Bronchial epithelial cell (primary cell): Measurements from ENCODE around the gene ZNF367. TPM values are rescaled to one million over a fixed set of nuclear protein-coding genes. Genes with fewer than 3 reads are reported as not detected.

Experiments used
- DNase-seq: peaks from one replicate; pipeline ENCODE4 v3.0.0-alpha.2; 2010; ENCODE audit warnings: low read depth
- FAIRE-seq: peaks from 2 replicates; lab custom pipeline; 2011; peaks lifted over from hg19 to GRCh38; lab: Jason Lieb, UNC
- H3K27me3 ChIP-seq: 2 replicates; pipeline ENCODE4 v1.5.1; 2011; ENCODE audit warnings: low read length; ENCODE audit not compliant: control insufficient read depth, insufficient read depth
- H3K36me3 ChIP-seq: 2 replicates; pipeline ENCODE4 v1.5.1; 2011; ENCODE audit warnings: low read length; ENCODE audit not compliant: control insufficient read depth, insufficient read depth
- H3K4me3 ChIP-seq: 2 replicates; pipeline ENCODE4 v1.5.1; 2011; ENCODE audit warnings: mild to moderate bottlenecking, low read depth, low read length, control low read depth
- total RNA-seq: library from RNA; depleted of rRNA; stranded (reverse); fragments of >200 nt; gene quantifications from 2 replicates; pipeline ENCODE4 v1.2.1, GENCODE V29; 2014
- TF ChIP-seq, protein P1 (sequence below): IDR thresholded peaks from 2 replicates; pipeline ENCODE4 v1.5.1; 2011; ENCODE audit warnings: mild to moderate bottlenecking, moderate library complexity, low read length, control low read depth, inconsistent platforms; ENCODE audit not compliant: insufficient read depth, severe bottlenecking

ZNF367 gene
- total RNA-seq, 1 donor from 2014 or later = 0.26 TPM

DNA sequence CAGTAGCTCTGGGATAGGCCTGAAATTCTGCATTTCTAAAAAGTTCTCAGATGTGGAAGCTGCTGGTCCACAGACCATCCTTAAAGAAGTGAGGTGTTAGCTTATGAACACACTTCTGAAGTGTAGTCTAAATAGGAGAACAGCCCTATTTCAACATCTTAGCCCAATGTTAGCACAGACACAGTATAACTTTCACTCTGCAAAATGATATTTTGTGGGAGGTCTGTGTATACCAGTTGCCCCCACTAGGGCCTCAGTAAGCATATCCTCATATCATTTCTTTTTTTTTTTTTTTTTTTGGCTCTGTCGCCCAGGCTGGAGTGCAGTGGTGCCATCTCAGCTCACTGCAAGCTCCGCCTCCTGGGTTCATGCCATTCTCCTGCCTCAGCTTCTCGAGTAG, 24.3 kb upstream of the ZNF367 start:
- H3K36me3 ChIP-seq = no peaks in the 10 kb centered on the region
- TF ChIP-seq, protein P1, sequence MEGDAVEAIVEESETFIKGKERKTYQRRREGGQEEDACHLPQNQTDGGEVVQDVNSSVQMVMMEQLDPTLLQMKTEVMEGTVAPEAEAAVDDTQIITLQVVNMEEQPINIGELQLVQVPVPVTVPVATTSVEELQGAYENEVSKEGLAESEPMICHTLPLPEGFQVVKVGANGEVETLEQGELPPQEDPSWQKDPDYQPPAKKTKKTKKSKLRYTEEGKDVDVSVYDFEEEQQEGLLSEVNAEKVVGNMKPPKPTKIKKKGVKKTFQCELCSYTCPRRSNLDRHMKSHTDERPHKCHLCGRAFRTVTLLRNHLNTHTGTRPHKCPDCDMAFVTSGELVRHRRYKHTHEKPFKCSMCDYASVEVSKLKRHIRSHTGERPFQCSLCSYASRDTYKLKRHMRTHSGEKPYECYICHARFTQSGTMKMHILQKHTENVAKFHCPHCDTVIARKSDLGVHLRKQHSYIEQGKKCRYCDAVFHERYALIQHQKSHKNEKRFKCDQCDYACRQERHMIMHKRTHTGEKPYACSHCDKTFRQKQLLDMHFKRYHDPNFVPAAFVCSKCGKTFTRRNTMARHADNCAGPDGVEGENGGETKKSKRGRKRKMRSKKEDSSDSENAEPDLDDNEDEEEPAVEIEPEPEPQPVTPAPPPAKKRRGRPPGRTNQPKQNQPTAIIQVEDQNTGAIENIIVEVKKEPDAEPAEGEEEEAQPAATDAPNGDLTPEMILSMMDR = no peak
- H3K27me3 ChIP-seq = no peaks in the 10 kb centered on the region
- DNase-seq = no peak
- H3K4me3 ChIP-seq = no peak overlapping the region
- no peak for FAIRE-seq

DNA sequence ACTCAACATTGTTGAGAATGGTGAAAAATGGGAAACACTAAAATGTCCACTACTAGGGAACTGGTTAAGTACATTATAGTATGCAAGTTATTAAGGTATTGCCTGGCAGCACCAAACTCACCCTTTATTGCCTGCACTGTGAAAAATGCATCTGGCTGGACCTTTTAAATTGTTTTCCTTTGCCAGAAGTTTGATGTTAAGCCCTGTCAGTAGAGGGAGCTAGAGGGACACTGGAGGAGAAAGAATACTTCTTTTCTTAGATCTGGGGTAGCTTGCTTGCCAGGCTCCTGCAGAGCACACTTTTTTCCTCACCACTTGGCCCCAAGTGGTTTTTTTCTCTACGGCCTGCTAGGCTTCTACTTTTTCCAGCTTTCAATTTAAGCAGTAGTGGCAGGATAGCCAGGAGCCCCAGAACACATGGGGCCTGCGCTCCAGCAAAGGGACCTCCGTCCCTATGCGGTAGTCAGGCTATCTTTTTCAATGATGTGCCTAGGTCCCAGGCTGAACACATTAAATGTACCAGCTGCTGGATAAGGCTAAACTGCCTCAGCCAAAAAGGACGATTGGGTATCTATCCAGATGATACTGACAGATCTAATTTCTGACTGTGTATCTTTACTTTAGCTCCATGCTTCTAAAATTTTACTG, 23.8 kb upstream of the ZNF367 start:
- DNase-seq = peak; percentile 17
- TF ChIP-seq, protein P1 = peak; percentile 36
- no peaks in the 10 kb centered on the region for H3K27me3 ChIP-seq
- H3K36me3 ChIP-seq = no peaks in the 10 kb centered on the region
- no peak for FAIRE-seq
- H3K4me3 ChIP-seq = no peak overlapping the region

DNA sequence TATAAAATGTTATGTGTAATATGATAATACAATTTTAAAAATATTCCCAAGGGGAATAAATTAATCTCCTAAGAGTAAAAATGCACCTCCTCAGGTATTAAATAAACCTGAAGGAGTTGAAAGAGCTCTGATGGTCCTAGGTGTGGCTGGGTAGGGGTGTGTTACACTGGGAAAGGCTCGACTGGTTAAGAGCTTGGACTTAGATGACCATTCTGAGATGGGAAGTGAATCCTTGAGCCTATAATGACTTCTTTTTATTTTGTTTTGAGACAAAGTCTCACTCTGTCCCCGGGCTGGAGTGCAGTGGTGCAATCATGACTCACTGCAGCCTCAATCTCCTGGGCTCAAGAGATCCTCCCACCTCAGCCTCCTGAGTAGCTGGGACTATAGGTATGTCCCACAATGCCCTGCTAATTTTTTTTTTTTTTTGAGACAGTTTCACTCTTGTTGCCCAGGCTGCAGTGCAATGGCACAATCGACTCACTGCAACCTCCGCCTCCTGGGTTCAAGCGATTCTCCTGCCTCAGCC, 22.6 kb upstream of the ZNF367 start:
- H3K36me3 ChIP-seq = no peaks in the 10 kb centered on the region
- DNase-seq (no peak), FAIRE-seq (no peak)
- TF ChIP-seq, protein P1 = no peak
- H3K4me3 ChIP-seq = no peak overlapping the region
- no peaks in the 10 kb centered on the region for H3K27me3 ChIP-seq

DNA sequence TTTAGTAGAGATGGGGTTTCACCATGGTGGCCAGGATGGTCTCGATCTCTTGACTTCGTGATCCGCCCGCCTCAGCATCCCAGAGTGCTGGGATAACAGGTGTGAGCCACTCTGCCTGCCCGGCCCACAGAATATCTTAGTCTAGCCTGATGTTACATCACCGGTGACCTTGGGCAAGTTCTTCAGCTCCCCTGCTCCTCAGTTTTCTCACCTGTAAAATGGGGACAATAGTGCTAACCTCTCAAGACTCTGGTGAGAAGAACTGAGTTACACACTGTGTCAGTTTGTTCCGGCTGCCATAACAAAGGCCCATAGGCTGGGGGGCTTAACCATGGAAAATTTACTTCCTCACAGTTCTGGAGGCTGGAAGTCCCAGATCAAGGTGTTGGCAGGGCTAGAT, 19.3 kb upstream of the ZNF367 start:
- H3K27me3 ChIP-seq = no peaks in the 10 kb centered on the region
- FAIRE-seq = no peak
- DNase-seq = no peak
- no peaks in the 10 kb centered on the region for H3K36me3 ChIP-seq
- no peak overlapping the region for H3K4me3 ChIP-seq
- TF ChIP-seq, protein P1 = no peak

DNA sequence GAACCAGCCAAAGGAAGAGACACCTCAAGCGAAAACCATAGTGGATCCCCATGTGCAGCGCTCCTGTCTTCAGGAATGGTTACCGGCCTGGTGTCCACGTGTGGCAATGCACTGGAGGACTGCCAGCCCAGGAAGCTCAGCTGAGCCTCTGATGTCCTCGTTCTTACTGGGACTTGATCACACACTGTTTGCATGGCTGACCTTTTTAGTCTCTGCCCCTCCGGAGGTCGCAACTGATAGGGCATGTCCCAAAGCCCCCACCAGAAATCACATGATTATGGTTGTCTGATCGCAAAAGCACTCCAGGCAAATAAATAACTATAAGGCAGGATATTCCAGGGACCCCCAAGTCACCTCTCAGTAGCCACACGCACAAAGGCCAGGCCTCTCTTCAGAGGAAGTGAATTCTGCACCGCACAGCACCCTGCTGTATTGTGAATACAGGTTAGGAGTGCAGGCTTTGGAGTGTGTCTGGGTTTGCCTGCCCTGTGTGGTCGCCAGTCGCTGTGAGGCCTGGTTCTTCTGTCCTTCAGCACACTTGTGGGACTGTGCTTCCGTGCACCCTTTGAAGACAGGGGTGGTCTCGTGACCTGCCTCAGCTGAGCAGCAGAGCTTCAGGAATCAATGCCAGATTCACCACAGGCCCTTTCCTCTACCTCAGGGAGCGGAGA, 18.4 kb upstream of the ZNF367 start:
- Histone ChIP-seq H3K4me3 (no peak overlapping the region), H3K27me3 (no peaks in the 10 kb centered on the region), H3K36me3 (no peaks in the 10 kb centered on the region)
- DNase-seq (no peak), FAIRE-seq (no peak)
- TF ChIP-seq, protein P1 = no peak

DNA sequence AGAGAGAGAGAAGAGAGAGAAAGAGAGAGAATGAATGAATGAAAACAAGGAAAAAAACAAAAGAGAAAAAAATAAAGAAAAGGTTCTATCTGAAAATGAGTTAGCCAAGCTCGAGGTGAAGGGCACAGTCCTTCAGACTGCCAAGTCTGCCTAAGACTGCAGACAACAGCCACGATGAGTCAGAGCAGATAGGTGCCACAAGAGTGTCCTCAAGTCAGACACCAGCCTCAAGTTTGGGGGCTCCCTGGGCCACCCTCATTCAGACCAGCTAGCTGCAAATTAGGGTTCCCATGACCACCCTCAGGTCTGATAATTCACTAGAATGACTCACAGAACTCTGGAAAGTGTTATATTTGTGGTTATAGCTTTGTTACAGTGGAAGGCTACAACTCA, 17.9 kb upstream of the ZNF367 start:
- TF ChIP-seq, protein P1 = no peak
- no peaks in the 10 kb centered on the region for H3K27me3 ChIP-seq
- no peaks in the 10 kb centered on the region for H3K36me3 ChIP-seq
- H3K4me3 ChIP-seq = no peak overlapping the region
- no peak for DNase-seq
- no peak for FAIRE-seq
